HEK293 (cell line): ENCODE measurements around the gene LRCH1.
A peak's percentile ranks its signal among the peaks of the same experiment; 100 is the strongest.

ENCODE experiments used
- BCL11A ChIP-seq: fragments of 450-650 bp; formaldehyde crosslinking; IDR thresholded peaks from 2 replicates; pipeline ENCODE4 v1.5.1; 2016; ENCODE audit warnings: low read depth, missing biosample characterization, missing genetic modification characterization
- GLIS2 ChIP-seq: fragments of 450-650 bp; formaldehyde crosslinking; IDR thresholded peaks from 2 replicates; pipeline ENCODE4 v1.5.1; 2016; ENCODE audit warnings: missing biosample characterization, missing genetic modification characterization
- RBAK ChIP-seq: fragments of 450-650 bp; formaldehyde crosslinking; IDR thresholded peaks from 2 replicates; pipeline ENCODE4 v1.5.1; 2016; ENCODE audit warnings: missing biosample characterization, missing genetic modification characterization
- SCRT2 ChIP-seq: fragments of 450-650 bp; formaldehyde crosslinking; IDR thresholded peaks from 2 replicates; pipeline ENCODE4 v1.5.1; 2016; ENCODE audit warnings: missing biosample characterization, missing genetic modification characterization
- ZBTB7A ChIP-seq: fragments of 450-650 bp; formaldehyde crosslinking; IDR thresholded peaks from 2 replicates; pipeline ENCODE4 v1.5.1; 2016; ENCODE audit warnings: low read depth, missing biosample characterization, missing genetic modification characterization
- ZFP3 ChIP-seq: fragments of 450-650 bp; formaldehyde crosslinking; IDR thresholded peaks from 2 replicates; pipeline ENCODE4 v1.5.1; 2016; ENCODE audit warnings: low read depth, missing biosample characterization, missing genetic modification characterization
- ZNF112 ChIP-seq: fragments of 450-650 bp; formaldehyde crosslinking; IDR thresholded peaks from 2 replicates; pipeline ENCODE4 v1.5.0; 2017; ENCODE audit warnings: missing biosample characterization, missing genetic modification characterization
- ZNF157 ChIP-seq: fragments of 450-650 bp; formaldehyde crosslinking; IDR thresholded peaks from 2 replicates; pipeline ENCODE4 v1.5.1; 2016; ENCODE audit warnings: missing biosample characterization, missing genetic modification characterization
- ZNF169 ChIP-seq: fragments of 450-650 bp; formaldehyde crosslinking; IDR thresholded peaks from 2 replicates; pipeline ENCODE4 v1.5.1; 2016; ENCODE audit warnings: missing biosample characterization, missing genetic modification characterization
- ZNF202 ChIP-seq: fragments of 450-650 bp; formaldehyde crosslinking; IDR thresholded peaks from 2 replicates; pipeline ENCODE4 v1.5.1; 2016; ENCODE audit warnings: missing biosample characterization, missing genetic modification characterization, borderline replicate concordance
- ZNF214 ChIP-seq: fragments of 450-650 bp; formaldehyde crosslinking; IDR thresholded peaks from 2 replicates; pipeline ENCODE4 v1.5.1; 2017; ENCODE audit warnings: missing biosample characterization, mild to moderate bottlenecking, missing genetic modification characterization, borderline replicate concordance
- ZNF23 ChIP-seq: fragments of 450-650 bp; formaldehyde crosslinking; IDR thresholded peaks from 2 replicates; pipeline ENCODE4 v1.5.1; 2016; ENCODE audit warnings: missing biosample characterization, missing genetic modification characterization, borderline replicate concordance
- ZNF292 ChIP-seq: fragments of 450-650 bp; formaldehyde crosslinking; IDR thresholded peaks from 2 replicates; pipeline ENCODE4 v1.5.1; 2016; ENCODE audit warnings: low read depth, missing biosample characterization, missing genetic modification characterization, borderline replicate concordance
- ZNF423 ChIP-seq: fragments of 450-650 bp; formaldehyde crosslinking; IDR thresholded peaks from 2 replicates; pipeline ENCODE4 v1.5.1; 2016; ENCODE audit warnings: missing biosample characterization, missing genetic modification characterization
- ZNF501 ChIP-seq: fragments of 450-650 bp; formaldehyde crosslinking; IDR thresholded peaks from 2 replicates; pipeline ENCODE4 v1.5.1; 2016; ENCODE audit warnings: missing biosample characterization, missing genetic modification characterization
- ZNF510 ChIP-seq: fragments of 450-650 bp; formaldehyde crosslinking; IDR thresholded peaks from 2 replicates; pipeline ENCODE4 v1.5.1; 2018; ENCODE audit warnings: mild to moderate bottlenecking, missing genetic modification characterization, missing biosample characterization; ENCODE audit not compliant: insufficient replicate concordance
- ZNF549 ChIP-seq: fragments of 450-650 bp; IDR thresholded peaks from 2 replicates; pipeline ENCODE4 v1.5.1; 2018; ENCODE audit warnings: missing biosample characterization, missing genetic modification characterization, mild to moderate bottlenecking, inconsistent platforms, moderate library complexity
- ZNF624 ChIP-seq: fragments of 450-650 bp; formaldehyde crosslinking; IDR thresholded peaks from 2 replicates; pipeline ENCODE4 v1.5.1; 2017; ENCODE audit warnings: missing biosample characterization, missing genetic modification characterization
- ZNF658 ChIP-seq: fragments of 450-650 bp; formaldehyde crosslinking; IDR thresholded peaks from 2 replicates; pipeline ENCODE4; 2016; ENCODE audit warnings: missing biosample characterization, missing genetic modification characterization
- ZNF660 ChIP-seq: fragments of 450-650 bp; IDR thresholded peaks from 2 replicates; pipeline ENCODE4 v1.5.1; 2018; ENCODE audit warnings: missing biosample characterization, mild to moderate bottlenecking, missing genetic modification characterization
- ZNF776 ChIP-seq: fragments of 450-650 bp; formaldehyde crosslinking; IDR thresholded peaks from 2 replicates; pipeline ENCODE4 v1.5.0; 2017; ENCODE audit warnings: missing biosample characterization, missing genetic modification characterization, borderline replicate concordance
- ZNF792 ChIP-seq: fragments of 450-650 bp; formaldehyde crosslinking; IDR thresholded peaks from 2 replicates; pipeline ENCODE4 v1.5.1; 2016; ENCODE audit warnings: missing biosample characterization, missing genetic modification characterization
- TF ChIP-seq, protein P1 (sequence below): fragments of 450-650 bp; formaldehyde crosslinking; IDR thresholded peaks from 2 replicates; pipeline ENCODE4 v1.5.1; 2016; ENCODE audit warnings: missing biosample characterization, missing genetic modification characterization, borderline replicate concordance
- TF ChIP-seq, protein P2 (sequence below): fragments of 450-650 bp; formaldehyde crosslinking; IDR thresholded peaks from 2 replicates; pipeline ENCODE4 v1.5.0; 2017; ENCODE audit warnings: missing biosample characterization, missing genetic modification characterization, borderline replicate concordance
- TF ChIP-seq, protein P3 (sequence below): fragments of 450-650 bp; formaldehyde crosslinking; IDR thresholded peaks from 2 replicates; pipeline ENCODE4 v1.5.1; 2016; ENCODE audit warnings: missing biosample characterization, missing genetic modification characterization
- TF ChIP-seq, protein P4 (sequence below): fragments of 450-650 bp; formaldehyde crosslinking; IDR thresholded peaks from 2 replicates; pipeline ENCODE4 v1.5.1; 2016; ENCODE audit warnings: missing biosample characterization, missing genetic modification characterization
- TF ChIP-seq, protein P5 (sequence below): fragments of 450-650 bp; formaldehyde crosslinking; IDR thresholded peaks from 2 replicates; pipeline ENCODE4 v1.5.1; 2016; ENCODE audit warnings: missing biosample characterization, missing genetic modification characterization
- TF ChIP-seq, protein P6 (sequence below): fragments of 450-650 bp; formaldehyde crosslinking; IDR thresholded peaks from 2 replicates; pipeline ENCODE4 v1.5.1; 2016; ENCODE audit warnings: missing biosample characterization, missing genetic modification characterization

The LRCH1 gene

DNA sequence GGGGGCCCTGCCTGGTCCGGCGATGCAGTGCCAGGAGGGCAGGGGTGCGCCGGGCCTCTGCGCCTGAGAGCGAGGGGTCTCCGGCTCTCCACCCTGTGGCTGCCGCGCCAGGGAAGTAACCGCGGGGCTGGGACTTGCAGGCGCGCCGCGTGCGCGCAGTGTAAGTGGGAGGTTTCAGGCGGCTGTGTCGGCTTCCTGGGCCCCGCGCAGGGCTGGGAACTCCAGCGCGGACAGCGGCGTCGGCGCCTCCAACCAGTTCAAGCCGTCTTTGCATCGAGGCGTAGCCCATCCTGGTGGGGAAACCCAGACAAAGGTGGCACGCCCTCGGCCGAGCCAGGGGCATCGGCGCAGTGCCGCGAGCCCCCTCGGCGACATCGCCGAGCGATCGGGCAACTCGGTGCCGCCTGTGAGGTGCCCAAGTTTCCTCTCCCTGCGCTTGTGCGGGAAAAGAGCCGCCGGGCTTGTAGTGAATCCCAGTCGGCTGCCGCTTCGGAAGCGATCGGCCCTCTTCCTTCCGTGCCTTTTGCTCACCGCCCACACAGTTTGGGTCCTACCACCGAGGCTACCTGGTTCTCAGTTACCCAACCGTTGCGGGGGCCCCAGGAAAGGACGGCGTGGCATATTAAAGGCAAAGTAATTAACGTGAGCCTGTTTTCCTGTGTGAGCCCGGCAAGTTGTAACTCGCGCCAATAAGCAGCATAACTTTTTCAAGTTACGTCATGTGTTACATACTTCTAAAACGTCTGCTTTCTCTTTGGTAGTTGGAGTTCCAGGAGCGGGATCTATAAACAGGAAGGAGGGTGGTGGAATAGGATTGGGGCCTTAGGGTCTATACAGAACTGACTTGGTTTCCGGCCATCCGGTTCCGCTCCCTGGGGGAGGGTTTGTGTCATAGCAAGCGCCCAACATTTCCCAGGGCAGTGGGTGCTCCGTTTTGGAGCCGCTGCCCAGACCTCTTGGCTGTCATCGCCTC, 1.2 kb downstream of the LRCH1 start (continued):
- TF ChIP-seq, protein P1, sequence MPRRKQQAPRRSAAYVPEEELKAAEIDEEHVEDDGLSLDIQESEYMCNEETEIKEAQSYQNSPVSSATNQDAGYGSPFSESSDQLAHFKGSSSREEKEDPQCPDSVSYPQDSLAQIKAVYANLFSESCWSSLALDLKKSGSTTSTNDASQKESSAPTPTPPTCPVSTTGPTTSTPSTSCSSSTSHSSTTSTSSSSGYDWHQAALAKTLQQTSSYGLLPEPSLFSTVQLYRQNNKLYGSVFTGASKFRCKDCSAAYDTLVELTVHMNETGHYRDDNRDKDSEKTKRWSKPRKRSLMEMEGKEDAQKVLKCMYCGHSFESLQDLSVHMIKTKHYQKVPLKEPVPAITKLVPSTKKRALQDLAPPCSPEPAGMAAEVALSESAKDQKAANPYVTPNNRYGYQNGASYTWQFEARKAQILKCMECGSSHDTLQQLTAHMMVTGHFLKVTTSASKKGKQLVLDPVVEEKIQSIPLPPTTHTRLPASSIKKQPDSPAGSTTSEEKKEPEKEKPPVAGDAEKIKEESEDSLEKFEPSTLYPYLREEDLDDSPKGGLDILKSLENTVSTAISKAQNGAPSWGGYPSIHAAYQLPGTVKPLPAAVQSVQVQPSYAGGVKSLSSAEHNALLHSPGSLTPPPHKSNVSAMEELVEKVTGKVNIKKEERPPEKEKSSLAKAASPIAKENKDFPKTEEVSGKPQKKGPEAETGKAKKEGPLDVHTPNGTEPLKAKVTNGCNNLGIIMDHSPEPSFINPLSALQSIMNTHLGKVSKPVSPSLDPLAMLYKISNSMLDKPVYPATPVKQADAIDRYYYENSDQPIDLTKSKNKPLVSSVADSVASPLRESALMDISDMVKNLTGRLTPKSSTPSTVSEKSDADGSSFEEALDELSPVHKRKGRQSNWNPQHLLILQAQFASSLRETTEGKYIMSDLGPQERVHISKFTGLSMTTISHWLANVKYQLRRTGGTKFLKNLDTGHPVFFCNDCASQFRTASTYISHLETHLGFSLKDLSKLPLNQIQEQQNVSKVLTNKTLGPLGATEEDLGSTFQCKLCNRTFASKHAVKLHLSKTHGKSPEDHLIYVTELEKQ: no peak
- no peak for TF ChIP-seq ZNF202 (tag by site-specific recombination)
- no peak for TF ChIP-seq ZNF501 (tag by site-specific recombination)
- no peak for TF ChIP-seq SCRT2 (tag by site-specific recombination)
- TF ChIP-seq ZNF792 (tag by site-specific recombination): no peak
- TF ChIP-seq ZNF624 (tag by site-specific recombination): no peak
- TF ChIP-seq ZNF423 (tag by site-specific recombination): peak; percentile 77; the same call in 1 of the 2 replicates
- TF ChIP-seq ZNF23 (tag by site-specific recombination): no peak
- no peak for TF ChIP-seq ZNF157 (tag by site-specific recombination)
- 0 out of 2 replicates have a peak, but pooled peaks have one; percentile 2 for TF ChIP-seq BCL11A
- TF ChIP-seq, protein P2, sequence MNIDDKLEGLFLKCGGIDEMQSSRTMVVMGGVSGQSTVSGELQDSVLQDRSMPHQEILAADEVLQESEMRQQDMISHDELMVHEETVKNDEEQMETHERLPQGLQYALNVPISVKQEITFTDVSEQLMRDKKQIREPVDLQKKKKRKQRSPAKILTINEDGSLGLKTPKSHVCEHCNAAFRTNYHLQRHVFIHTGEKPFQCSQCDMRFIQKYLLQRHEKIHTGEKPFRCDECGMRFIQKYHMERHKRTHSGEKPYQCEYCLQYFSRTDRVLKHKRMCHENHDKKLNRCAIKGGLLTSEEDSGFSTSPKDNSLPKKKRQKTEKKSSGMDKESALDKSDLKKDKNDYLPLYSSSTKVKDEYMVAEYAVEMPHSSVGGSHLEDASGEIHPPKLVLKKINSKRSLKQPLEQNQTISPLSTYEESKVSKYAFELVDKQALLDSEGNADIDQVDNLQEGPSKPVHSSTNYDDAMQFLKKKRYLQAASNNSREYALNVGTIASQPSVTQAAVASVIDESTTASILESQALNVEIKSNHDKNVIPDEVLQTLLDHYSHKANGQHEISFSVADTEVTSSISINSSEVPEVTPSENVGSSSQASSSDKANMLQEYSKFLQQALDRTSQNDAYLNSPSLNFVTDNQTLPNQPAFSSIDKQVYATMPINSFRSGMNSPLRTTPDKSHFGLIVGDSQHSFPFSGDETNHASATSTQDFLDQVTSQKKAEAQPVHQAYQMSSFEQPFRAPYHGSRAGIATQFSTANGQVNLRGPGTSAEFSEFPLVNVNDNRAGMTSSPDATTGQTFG (tag by site-specific recombination): no peak
- no peak for TF ChIP-seq RBAK (tag by site-specific recombination)
- no peak for TF ChIP-seq ZNF776 (tag by site-specific recombination)
- TF ChIP-seq, protein P3, sequence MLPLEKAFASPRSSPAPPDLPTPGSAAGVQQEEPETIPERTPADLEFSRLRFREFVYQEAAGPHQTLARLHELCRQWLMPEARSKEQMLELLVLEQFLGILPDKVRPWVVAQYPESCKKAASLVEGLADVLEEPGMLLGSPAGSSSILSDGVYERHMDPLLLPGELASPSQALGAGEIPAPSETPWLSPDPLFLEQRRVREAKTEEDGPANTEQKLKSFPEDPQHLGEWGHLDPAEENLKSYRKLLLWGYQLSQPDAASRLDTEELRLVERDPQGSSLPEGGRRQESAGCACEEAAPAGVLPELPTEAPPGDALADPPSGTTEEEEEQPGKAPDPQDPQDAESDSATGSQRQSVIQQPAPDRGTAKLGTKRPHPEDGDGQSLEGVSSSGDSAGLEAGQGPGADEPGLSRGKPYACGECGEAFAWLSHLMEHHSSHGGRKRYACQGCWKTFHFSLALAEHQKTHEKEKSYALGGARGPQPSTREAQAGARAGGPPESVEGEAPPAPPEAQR: no peak
- TF ChIP-seq, protein P4, sequence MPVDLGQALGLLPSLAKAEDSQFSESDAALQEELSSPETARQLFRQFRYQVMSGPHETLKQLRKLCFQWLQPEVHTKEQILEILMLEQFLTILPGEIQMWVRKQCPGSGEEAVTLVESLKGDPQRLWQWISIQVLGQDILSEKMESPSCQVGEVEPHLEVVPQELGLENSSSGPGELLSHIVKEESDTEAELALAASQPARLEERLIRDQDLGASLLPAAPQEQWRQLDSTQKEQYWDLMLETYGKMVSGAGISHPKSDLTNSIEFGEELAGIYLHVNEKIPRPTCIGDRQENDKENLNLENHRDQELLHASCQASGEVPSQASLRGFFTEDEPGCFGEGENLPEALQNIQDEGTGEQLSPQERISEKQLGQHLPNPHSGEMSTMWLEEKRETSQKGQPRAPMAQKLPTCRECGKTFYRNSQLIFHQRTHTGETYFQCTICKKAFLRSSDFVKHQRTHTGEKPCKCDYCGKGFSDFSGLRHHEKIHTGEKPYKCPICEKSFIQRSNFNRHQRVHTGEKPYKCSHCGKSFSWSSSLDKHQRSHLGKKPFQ (tag by site-specific recombination): no peak
- TF ChIP-seq ZNF214 (tag by site-specific recombination): no peak
- no peak for TF ChIP-seq ZNF292
- no peak for TF ChIP-seq ZBTB7A (tag by site-specific recombination)
- TF ChIP-seq ZNF112: no peak
- TF ChIP-seq, protein P5, sequence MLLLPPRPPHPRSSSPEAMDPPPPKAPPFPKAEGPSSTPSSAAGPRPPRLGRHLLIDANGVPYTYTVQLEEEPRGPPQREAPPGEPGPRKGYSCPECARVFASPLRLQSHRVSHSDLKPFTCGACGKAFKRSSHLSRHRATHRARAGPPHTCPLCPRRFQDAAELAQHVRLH: no peak
- TF ChIP-seq, protein P6, sequence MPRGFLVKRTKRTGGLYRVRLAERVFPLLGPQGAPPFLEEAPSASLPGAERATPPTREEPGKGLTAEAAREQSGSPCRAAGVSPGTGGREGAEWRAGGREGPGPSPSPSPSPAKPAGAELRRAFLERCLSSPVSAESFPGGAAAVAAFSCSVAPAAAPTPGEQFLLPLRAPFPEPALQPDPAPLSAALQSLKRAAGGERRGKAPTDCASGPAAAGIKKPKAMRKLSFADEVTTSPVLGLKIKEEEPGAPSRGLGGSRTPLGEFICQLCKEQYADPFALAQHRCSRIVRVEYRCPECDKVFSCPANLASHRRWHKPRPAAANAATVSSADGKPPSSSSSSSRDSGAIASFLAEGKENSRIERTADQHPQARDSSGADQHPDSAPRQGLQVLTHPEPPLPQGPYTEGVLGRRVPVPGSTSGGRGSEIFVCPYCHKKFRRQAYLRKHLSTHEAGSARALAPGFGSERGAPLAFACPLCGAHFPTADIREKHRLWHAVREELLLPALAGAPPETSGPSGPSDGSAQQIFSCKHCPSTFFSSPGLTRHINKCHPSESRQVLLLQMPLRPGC: 0 out of 2 replicates have a peak, but pooled peaks have one; percentile 38
- TF ChIP-seq ZFP3 (tag by site-specific recombination): no peak
- peak; percentile 57; the same call in 1 of the 2 replicates for TF ChIP-seq GLIS2 (tag by site-specific recombination)
- TF ChIP-seq ZNF510: no peak
- no peak for TF ChIP-seq ZNF549 (tag by site-specific recombination)
- TF ChIP-seq ZNF169 (tag by site-specific recombination): no peak
- TF ChIP-seq ZNF658 (tag by site-specific recombination): no peak
- peak; percentile 73 for TF ChIP-seq ZNF660
